ENCODE data around the gene SHB.

The SHB gene

DNA sequence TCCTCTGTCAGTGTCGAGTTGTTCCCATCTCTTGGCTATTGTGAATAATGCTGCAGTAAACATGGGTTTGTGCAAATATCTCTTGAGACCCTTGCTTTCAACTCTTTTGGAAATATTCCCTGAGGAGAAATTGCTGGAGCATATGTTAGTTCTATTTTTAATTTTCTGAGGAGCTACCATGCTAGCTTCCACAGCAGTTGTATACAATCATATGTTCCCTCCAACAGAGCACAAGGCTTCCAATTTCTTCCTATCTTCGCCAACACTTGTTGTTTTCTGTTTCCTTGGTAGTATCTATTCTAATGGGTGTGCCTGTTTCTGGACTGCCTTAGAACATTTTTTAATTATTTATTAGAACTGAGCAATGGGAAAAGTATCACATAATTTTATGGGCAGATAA is 23.6 kb upstream of the SHB start:
- Histone ChIP-seq H3K4me3 (ENCODE audit: severe bottlenecking) (no peak overlapping the region), H3K4me1 (ENCODE audit: insufficient read depth, poor library complexity, severe bottlenecking) (peaks cover 6% of the 10 kb centered on the region), H3K36me3 (ENCODE audit: low read depth) (no peaks in the 10 kb centered on the region), H3K27me3 (ENCODE audit: insufficient read depth, poor library complexity, severe bottlenecking) (no peaks in the 10 kb centered on the region), H3K9me3 (ENCODE audit: severe bottlenecking) (no peaks in the 10 kb centered on the region), H3K27ac (ENCODE audit: poor library complexity, severe bottlenecking) (no peak overlapping the region)
- DNase-seq (ENCODE audit: low spot score) (no peak), ATAC-seq (ENCODE audit: low read depth) (no peak)
- TF ChIP-seq, protein P1, sequence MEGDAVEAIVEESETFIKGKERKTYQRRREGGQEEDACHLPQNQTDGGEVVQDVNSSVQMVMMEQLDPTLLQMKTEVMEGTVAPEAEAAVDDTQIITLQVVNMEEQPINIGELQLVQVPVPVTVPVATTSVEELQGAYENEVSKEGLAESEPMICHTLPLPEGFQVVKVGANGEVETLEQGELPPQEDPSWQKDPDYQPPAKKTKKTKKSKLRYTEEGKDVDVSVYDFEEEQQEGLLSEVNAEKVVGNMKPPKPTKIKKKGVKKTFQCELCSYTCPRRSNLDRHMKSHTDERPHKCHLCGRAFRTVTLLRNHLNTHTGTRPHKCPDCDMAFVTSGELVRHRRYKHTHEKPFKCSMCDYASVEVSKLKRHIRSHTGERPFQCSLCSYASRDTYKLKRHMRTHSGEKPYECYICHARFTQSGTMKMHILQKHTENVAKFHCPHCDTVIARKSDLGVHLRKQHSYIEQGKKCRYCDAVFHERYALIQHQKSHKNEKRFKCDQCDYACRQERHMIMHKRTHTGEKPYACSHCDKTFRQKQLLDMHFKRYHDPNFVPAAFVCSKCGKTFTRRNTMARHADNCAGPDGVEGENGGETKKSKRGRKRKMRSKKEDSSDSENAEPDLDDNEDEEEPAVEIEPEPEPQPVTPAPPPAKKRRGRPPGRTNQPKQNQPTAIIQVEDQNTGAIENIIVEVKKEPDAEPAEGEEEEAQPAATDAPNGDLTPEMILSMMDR (IDR thresholded peaks at IDR 0.05; ENCODE audit: poor library complexity, severe bottlenecking) = no peak

GRCh38 chr9:38092200-38092524 is 23.1 kb upstream of the SHB start:
- Histone ChIP-seq H3K9me3 (ENCODE audit: severe bottlenecking) (no peaks in the 10 kb centered on the region), H3K4me3 (ENCODE audit: severe bottlenecking) (no peak overlapping the region), H3K27me3 (ENCODE audit: insufficient read depth, poor library complexity, severe bottlenecking) (no peaks in the 10 kb centered on the region), H3K27ac (ENCODE audit: poor library complexity, severe bottlenecking) (no peak overlapping the region), H3K36me3 (ENCODE audit: low read depth) (no peaks in the 10 kb centered on the region), H3K4me1 (ENCODE audit: insufficient read depth, poor library complexity, severe bottlenecking) (peaks cover 6% of the 10 kb centered on the region)
- ATAC-seq (ENCODE audit: low read depth) = no peak
- TF ChIP-seq, protein P1 (IDR thresholded peaks at IDR 0.05; ENCODE audit: poor library complexity, severe bottlenecking) = no peak
- no peak for DNase-seq (ENCODE audit: low spot score)

- no peak overlapping the region for H3K4me3 ChIP-seq (ENCODE audit: severe bottlenecking)
- H3K27me3 ChIP-seq (ENCODE audit: insufficient read depth, poor library complexity, severe bottlenecking) = no peaks in the 10 kb centered on the region
- no peaks in the 10 kb centered on the region for H3K9me3 ChIP-seq (ENCODE audit: severe bottlenecking)
- no peak for ATAC-seq (ENCODE audit: low read depth)
- TF ChIP-seq, protein P1 (IDR thresholded peaks at IDR 0.05; ENCODE audit: poor library complexity, severe bottlenecking) = no peak
- no peak overlapping the region for H3K27ac ChIP-seq (ENCODE audit: poor library complexity, severe bottlenecking)
- no peak for DNase-seq (ENCODE audit: low spot score)
- peaks cover 3% of the 10 kb centered on the region for H3K4me1 ChIP-seq (ENCODE audit: insufficient read depth, poor library complexity, severe bottlenecking)
- H3K36me3 ChIP-seq (ENCODE audit: low read depth) = no peaks in the 10 kb centered on the region
These were observed 22.5 kb upstream of the SHB start for GRCh38 chr9:38091310-38092199.

DNA sequence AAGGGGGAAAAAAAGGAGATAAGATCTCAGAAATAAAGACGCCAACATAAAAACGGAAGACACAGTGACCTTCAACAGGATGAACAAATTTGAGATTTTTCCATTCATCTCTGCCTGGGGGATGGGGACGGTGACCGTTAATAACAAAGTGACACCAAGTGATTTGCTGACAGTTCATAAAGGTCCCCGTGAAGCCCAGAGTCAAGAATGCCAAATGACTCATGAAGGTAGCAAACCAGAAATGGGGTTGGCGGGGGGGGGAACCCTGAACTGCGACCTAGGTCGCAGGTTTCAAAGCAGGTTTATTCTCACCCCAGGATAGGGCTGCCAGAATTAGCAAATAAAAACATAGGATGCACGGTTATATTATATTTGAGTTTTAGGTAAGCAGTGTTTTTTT is 21.1 kb upstream of the SHB start:
- ATAC-seq (ENCODE audit: low read depth) (no peak), DNase-seq (ENCODE audit: low spot score) (no peak)
- TF ChIP-seq, protein P1 (IDR thresholded peaks at IDR 0.05; ENCODE audit: poor library complexity, severe bottlenecking) = no peak
- H3K4me3 ChIP-seq (ENCODE audit: severe bottlenecking) = no peak overlapping the region
- no peak overlapping the region for H3K27ac ChIP-seq (ENCODE audit: poor library complexity, severe bottlenecking)
- no peaks in the 10 kb centered on the region for H3K9me3 ChIP-seq (ENCODE audit: severe bottlenecking)
- H3K4me1 ChIP-seq (ENCODE audit: insufficient read depth, poor library complexity, severe bottlenecking) = no peaks in the 10 kb centered on the region
- H3K27me3 ChIP-seq (ENCODE audit: insufficient read depth, poor library complexity, severe bottlenecking) = no peaks in the 10 kb centered on the region
- H3K36me3 ChIP-seq (ENCODE audit: low read depth) = no peaks in the 10 kb centered on the region

Measured in RWPE2 (cell line).